Measurements from ENCODE around the gene GPBAR1.

GRCh38 chr2:218300141-218300540 lies 39.3 kb downstream of the GPBAR1 start:
- TF ChIP-seq CTCF (IDR thresholded peaks at IDR 0.05) (no peak), POLR2A (IDR thresholded peaks at IDR 0.05) (no peak)

All from esophagus squamous epithelium (tissue), 4 donors.